ENCODE data around the gene VN1R5.
"Not testable (repeated sequence)": the region's sequence is repeated elsewhere in the genome, so short reads cannot be mapped to it uniquely, and the experiment has no call there.

VN1R5 gene

DNA sequence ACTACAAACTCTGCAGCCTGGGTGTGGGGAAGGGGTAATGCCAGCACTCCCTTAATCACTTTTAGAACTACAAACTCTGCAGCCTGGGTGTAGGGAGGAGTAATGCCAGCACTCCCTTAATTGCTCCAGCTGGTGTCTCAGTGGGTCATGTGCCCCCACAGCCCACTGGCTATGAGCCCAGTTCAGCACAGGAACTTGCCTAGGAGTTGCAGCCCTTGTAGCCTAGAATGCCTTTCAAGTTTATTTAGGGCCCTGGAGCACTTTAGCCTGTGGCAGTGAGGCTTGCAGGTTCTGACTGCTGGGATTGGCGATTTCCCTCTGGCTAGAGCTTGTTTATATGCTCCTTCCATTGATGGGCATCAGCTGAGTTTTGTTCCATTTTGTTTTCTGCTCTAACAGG, 17.1 kb downstream of the VN1R5 start:
- DNase-seq (ENCODE audit: low read depth): no peak

GRCh38 chr1:247274605-247275256, 18.9 kb downstream of the VN1R5 start:
- DNase-seq (ENCODE audit: low read depth): no peak

GRCh38 chr1:247277191-247277590, 21.3 kb downstream of the VN1R5 start:
- no peak for DNase-seq (ENCODE audit: low read depth)

DNA sequence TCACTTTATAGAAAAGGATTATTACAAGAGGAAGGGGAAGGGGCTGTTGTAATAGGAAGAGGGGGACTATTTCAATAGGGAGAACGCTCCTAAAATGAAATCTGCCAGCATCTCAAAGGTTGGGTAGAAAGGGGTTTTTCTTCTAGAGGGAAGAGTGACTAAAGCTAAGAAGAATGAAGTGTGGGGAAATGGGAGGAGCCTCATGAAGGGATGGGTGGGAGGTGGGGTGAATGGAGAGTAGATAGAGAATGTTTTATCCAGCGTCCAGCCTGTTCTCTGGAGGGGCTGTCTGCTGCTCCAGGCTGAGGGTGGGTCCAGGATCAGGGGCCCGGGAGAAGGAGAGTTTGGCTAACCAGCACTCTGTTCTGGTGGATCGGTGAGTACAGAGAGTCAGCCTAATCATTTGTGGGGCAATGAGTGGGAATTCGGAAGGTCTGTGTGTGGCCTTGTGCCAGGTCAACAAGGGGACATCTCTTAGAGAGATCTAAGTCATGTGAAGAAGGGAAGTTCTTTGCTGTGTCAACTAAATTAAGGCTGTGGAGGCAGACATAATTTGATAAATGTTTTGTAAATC, 25.2 kb downstream of the VN1R5 start:
- no peak for DNase-seq (ENCODE audit: low read depth)

GRCh38 chr1:247286134-247286670, 30.3 kb downstream of the VN1R5 start:
- no peak for DNase-seq (ENCODE audit: low read depth)

DNA sequence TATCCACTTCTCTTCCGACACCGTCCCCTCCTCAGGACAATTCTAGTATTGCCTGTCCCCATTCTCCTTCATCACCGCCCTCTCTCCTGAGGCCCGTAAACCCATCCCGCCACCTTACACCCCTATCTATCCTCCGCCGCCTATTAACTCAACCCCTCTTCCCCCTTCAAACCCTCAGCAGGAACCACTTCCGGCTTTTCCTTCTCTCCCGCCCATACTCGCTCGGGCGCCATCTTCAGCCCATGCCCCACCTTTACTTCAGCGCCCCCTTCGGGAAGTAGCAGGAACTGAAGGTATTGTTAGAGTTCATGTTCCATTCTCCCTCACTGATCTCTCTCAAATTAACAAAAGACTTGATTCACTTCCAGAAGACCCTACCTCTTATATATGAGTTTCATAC, 31.6 kb downstream of the VN1R5 start:
- no peak for DNase-seq (ENCODE audit: low read depth)

GRCh38 chr1:247288341-247288740, 32.5 kb downstream of the VN1R5 start:
- DNase-seq (ENCODE audit: low read depth): no peak

DNA sequence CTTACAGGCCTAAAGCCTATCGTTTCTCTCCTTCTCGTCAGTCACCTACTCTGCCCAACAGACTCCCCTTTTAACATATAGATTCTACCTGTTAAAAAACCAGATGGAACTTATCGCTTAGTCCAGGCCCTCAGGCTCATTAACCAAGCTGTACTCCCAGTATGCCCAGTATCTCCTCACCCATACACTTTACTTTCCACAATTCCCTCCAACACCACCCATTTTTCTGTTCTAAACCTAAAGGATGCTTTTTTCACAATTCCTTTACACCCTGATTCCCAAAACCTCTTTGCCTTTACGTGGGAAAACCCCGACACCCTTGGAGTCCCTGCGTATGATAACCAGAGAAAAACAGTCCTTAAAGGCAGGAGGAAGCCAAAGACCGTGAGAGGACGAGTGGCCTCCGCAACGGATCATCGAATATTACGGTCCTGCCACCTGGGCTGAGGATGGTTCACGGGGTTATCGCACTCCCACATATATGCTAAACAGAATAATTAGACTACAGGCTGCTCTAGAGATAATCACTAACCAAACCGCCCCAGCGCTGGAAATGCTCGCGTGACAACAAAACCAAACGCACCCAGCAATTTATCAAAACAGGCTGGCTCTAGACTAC, 33.5 kb downstream of the VN1R5 start:
- DNase-seq (ENCODE audit: low read depth): not testable (repeated sequence)

DNA sequence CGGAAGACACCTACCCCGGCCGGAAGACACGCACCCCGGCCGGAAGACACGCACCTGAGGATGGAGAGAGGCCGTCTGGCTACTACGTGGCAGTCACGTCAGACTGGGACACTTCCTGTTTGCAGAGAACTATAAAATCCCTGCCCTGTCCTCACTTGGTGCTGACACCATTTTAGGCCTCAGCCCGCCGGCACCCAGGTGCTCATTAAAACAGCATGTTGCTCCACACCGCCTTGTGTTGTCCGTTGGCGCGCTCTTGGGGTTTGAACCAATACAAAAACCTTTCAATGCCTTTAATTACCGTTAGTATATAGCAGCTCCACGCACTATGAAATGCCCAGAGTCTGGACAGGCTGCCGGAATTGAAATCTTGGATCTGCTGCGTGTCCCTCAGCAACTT, 34.7 kb downstream of the VN1R5 start:
- no peak for DNase-seq (ENCODE audit: low read depth)

GRCh38 chr1:247291161-247291560, 35.3 kb downstream of the VN1R5 start:
- no peak for DNase-seq (ENCODE audit: low read depth)

DNA sequence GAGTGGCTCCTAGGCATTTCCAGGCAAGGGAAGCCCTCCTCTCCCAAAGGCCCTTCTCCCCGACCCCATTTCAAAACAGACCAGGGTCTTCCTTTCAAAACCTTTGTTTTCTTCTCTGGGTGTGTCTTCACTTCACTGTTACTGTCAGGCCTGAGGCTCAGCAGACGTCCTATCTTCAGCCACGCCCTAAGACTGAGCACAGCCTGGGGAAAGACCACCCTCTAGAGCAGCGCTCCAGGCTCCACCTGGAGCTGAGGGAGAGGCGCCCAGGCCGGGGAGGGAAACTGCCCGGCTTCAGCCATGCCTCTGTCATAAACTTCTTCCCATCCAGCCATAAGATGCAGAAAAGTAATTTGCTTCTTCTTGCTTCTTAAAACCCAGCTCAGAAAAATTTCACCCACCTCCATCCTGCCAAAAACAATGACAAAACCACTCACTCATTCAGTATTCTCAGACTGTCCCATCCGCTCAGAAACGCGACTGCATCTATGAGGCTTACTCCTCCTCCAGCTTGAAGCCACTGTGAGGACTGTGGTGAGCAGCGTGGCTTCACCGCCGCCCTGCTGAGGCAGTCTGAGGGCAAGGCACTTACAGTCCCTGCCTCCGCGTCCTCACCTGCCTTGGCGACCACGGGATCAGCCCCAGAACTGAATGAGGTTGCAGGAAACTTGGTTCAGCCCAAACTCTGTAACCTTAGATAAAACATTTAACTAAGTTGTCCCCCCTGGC, 36.1 kb downstream of the VN1R5 start:
- DNase-seq (ENCODE audit: low read depth): no peak

DNA sequence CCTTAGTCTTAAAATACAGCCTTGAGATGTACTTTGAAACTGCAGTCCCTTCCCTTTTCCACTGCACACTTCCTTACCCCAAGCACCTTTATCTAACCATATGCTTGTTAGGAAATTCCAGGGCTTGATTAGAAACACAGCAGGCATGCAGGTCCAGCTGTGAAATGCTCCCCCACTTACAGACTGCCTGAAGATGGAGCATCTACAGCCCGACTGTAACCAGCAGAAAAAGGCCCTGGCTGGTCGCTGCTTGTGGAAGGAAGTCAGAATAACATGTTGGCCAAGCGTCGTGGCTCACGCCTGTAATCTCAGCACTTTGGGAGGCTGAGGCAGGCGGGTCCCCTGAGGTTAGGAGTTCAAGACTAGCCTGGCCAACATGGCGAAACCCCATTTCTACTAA, 37.2 kb downstream of the VN1R5 start:
- DNase-seq (ENCODE audit: low read depth): no peak

GRCh38 chr1:247294282-247294681, 38.4 kb downstream of the VN1R5 start:
- no peak for DNase-seq (ENCODE audit: low read depth)

DNA sequence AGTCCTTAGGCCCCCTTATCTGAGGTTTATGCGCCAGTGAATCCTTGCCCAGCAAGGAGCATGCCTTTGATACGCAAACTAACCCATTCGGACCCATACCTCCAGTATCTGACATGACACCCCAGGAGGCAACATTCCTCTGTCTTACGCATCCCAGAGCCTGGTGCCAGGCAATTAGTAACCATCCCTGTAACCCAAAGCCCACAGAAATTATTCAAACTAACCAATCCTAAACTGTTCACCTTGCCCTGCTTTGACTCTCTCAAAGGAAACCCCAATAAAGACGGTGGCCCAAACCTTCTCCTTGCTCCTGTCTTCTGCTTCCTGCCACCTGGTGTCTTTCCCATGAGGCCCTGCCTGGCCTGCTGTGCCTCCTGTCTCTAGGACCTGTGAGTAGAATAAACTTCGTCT, 39.4 kb downstream of the VN1R5 start:
- no peak for DNase-seq (ENCODE audit: low read depth)

GRCh38 chr1:247295746-247296145, 39.9 kb downstream of the VN1R5 start:
- DNase-seq (ENCODE audit: low read depth): no peak

DNA sequence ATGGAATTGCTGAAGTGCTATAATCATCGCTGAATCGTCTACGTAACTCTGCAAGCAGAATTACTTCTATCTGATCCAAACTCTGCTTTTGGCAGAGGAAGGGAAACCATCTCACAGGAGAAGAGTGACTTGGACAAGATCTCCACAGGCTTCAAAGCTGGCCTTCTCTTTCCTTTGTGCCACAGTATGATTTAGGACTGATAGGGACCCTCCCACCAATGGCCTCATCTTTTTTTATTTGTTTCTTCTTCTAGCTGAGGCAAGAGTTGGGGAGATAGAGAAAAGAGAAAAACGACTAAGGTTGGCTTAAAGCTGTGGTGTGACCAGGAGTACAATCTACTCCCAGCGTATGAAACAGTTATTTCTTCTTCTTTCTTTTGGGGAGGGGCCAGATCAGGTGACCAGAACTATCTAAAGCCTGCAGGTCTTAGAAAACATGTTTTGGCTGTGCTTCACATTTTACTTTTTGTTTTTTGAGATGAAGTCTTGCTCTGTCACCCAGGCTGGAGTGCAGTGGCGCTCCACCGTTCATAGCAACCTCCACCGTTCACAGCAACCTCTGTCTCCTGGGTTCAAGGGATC, 40.8 kb downstream of the VN1R5 start:
- DNase-seq (ENCODE audit: low read depth): no peak

DNA sequence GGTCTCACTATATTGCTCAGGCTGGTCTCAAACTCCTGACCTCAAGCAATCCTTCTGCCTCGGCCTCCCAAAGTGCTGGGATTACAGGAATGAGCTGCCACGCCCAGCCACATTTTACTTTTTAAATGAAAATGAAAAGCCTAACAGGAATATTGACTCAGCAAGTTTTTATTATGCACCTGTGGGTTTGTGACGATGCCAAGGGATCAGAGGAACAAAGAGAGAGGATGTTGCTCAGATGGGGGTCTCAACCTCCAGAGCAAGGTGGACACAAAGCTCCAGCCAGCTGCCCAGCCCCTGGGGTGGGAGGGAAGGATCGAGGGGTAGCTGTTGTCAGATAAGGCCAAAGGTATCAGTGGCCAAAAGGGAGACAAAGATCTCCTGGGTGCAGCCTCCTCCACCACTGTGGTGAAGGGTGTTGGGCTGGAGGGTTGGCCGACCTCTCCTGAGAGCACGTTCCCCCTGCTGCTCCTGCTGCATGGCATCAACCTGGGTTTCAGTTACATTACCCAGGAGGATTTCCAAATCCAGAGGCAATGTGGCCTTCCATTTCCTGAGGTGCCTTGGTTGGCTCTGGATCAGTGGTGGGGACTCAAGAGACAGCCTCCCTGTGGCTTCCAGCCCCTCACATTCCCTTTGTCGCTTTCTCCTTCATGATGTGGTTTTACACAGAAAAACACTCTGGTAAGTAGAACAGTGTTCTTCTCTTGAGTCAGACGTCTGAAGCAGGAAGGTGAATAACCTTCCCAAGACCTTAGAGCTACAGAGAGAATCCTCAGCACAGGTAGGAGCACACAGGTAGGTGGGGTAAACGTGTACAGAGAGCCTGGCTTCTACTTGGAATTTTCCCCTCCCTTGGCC, 41.6 kb downstream of the VN1R5 start:
- DNase-seq (ENCODE audit: low read depth): no peak

GRCh38 chr1:247298124-247298481, 42.2 kb downstream of the VN1R5 start:
- no peak for DNase-seq (ENCODE audit: low read depth)

DNA sequence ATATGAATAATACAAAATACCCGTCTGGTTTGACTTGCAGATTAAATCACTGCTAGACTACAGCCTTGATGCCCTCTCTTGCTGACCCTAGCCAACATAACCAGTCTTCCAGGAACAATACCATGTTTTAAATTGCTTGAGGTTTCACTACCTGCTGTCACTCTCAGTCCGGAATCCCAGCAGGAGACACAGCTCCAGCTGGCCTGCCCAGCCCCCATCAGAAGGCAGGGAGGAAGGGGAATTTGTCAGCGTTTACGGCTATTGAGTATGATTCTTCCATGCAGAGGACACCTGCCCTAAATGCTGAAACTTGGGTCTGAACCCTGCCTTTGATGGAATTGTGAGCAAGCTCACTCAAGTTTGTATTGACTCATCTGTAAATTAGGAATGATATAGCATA, 42.8 kb downstream of the VN1R5 start:
- DNase-seq (ENCODE audit: low read depth): no peak

DNA sequence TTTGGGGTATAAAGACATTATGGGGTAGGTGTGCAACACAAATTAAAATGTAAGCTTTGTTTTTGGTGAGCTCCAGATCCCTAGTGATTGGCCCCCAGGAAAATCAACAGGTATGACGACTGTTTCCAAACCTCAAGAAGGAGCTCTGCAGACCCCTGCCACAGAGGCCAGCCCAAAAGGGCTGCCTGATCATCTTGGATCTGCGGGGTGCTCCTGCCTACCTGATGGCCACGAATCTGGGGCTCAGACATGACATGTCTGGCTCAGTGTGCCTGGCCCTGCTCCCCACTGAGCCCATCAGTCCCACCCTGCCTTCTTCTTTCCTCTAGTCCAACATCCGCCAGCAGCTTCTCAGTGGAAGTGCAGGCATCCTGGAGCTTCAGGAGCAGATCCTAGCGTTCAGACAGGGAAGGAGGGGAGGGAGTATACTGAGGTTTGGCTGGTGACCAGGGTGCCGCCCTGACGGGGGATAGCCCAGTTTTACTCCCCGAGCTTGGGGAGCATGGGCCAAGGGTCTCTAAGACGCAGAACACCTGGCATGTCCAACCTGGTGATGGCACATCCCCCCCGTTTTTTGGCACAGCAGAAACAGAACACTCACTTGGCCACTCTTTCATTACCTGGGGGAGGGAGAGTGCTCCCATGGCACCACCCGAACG, 44.0 kb downstream of the VN1R5 start:
- DNase-seq (ENCODE audit: low read depth): no peak
